HCT116 (cell line): Measurements from ENCODE around the gene CPN2. TPM values are rescaled to one million over a fixed set of nuclear protein-coding genes. Genes with fewer than 3 reads are reported as not detected.
A peak's percentile ranks its signal among the peaks of the same experiment; 100 is the strongest.

ENCODE experiments used
- ATAC-seq: fragments of 200-7000 bp; cut with Tn5 transposase; 2 replicates; pipeline ENCODE4 v1.9.1; 2020; ENCODE audit warnings: mild to moderate bottlenecking, moderate library complexity
- BruUV-seq: library from RNA; stranded (reverse); fragments of 400-500 nt; replicated peaks from 2 replicates; lab custom pipeline; 2021; lab: Mats Ljungman, UMichigan
- CTCF ChIA-PET: fragments of 300-600 bp; sonication (Branson Sonifier 250); formaldehyde crosslinking; loops from one replicate; lab custom pipeline; 2021; ENCODE audit warnings: antibody characterized with exemption; lab: Charles Lee
- POLR2A ChIA-PET: fragments of 300-600, 350-600 bp; sonication (Branson Sonifier 250); formaldehyde crosslinking; loops from one replicate; lab custom pipeline; 2021; ENCODE audit warnings: antibody characterized with exemption; lab: Charles Lee
- RAD21 ChIA-PET, 2 experiments: fragments of 300-600 bp; sonication (Branson Sonifier 250); formaldehyde crosslinking; loops; one replicate each; lab custom pipeline; 2023; ENCODE audit warnings: low total read pairs in 2 of 2; ENCODE audit not compliant: uncharacterized antibody in 2 of 2, unreplicated experiment in 2 of 2, low non-redundant PET in 1 of 2; lab: Charles Lee
- DNase-seq: peaks from one replicate; pipeline ENCODE4 v3.0.0-alpha.2; 2010; ENCODE audit warnings: low read depth, low spot score
- H2AFZ ChIP-seq: fragments of 200-600 bp; shearing (Covaris generic), sonication (generic); 2 replicates; pipeline ENCODE4 v1.6.1; 2017; ENCODE audit warnings: low read depth, mixed run types, mixed read lengths, antibody characterized with exemption, low read length; ENCODE audit not compliant: poor library complexity, severe bottlenecking
- H3K27ac ChIP-seq: 2 replicates; pipeline ENCODE4 v1.5.1; 2012; ENCODE audit warnings: low read depth, low read length
- H3K27me3 ChIP-seq: fragments of 200-600 bp; sonication (generic); 2 replicates; pipeline ENCODE4 v1.6.1; 2016; ENCODE audit warnings: mixed run types, low read length, mixed read lengths; ENCODE audit not compliant: insufficient read depth
- H3K36me3 ChIP-seq, 2 experiments: fragments of 200-500 bp in 1 of 2; fragments of 200-600 bp in 1 of 2; sonication (Bioruptor generic) in 1 of 2; sonication (generic) in 1 of 2; 2 replicates each; pipeline versions ENCODE4 v1.5.1 to v1.6.1; 2014 to 2016; ENCODE audit warnings: low read length in 2 of 2, inconsistent platforms in 1 of 2, mixed read lengths in 1 of 2, mixed run types in 1 of 2; ENCODE audit not compliant: insufficient read depth in 2 of 2, control insufficient read depth in 1 of 2
- H3K4me1 ChIP-seq, 2 experiments: fragments of 200-600 bp in 1 of 2; sonication (generic) in 1 of 2; 2 replicates each; pipeline versions ENCODE4 v1.5.1 to v1.6.1; 2012 to 2017; ENCODE audit warnings: low read length in 2 of 2, inconsistent platforms in 1 of 2, mild to moderate bottlenecking in 1 of 2, mixed read lengths in 1 of 2, mixed run types in 1 of 2, moderate library complexity in 1 of 2; ENCODE audit not compliant: insufficient read depth in 2 of 2, control insufficient read depth in 1 of 2
- H3K4me2 ChIP-seq: fragments of 200-600 bp; sonication (generic); 2 replicates; pipeline ENCODE4 v1.6.1; 2017; ENCODE audit warnings: mixed run types, low read length, mixed read lengths
- H3K4me3 ChIP-seq, 2 experiments: fragments of 200-600 bp in 1 of 2; sonication (generic) in 1 of 2; replicated peaks in 1 of 2; 2 replicates each; pipeline ENCODE4 v1.5.1; 2011 to 2016; ENCODE audit warnings: low read length in 2 of 2, control low read depth in 1 of 2, low read depth in 1 of 2, mild to moderate bottlenecking in 1 of 2, mixed read lengths in 1 of 2, mixed run types in 1 of 2
- H3K79me2 ChIP-seq: fragments of 200-600 bp; sonication (generic); 2 replicates; pipeline ENCODE4 v1.6.1; 2017; ENCODE audit warnings: mild to moderate bottlenecking, mixed run types, low read length, moderate library complexity, mixed read lengths; ENCODE audit not compliant: insufficient read depth
- H3K9ac ChIP-seq: fragments of 200-600 bp; sonication (generic); 2 replicates; pipeline ENCODE4 v1.6.1; 2016; ENCODE audit warnings: low read length, mixed read lengths
- H3K9me2 ChIP-seq: fragments of 200-600 bp; sonication (generic), shearing (Covaris generic); 2 replicates; pipeline ENCODE4 v1.6.1; 2017; ENCODE audit warnings: mixed run types, mild to moderate bottlenecking, moderate library complexity; ENCODE audit not compliant: insufficient read depth
- H3K9me3 ChIP-seq, 2 experiments: fragments of 200-500 bp in 1 of 2; fragments of 200-600 bp in 1 of 2; sonication (Bioruptor generic) in 1 of 2; sonication (generic) in 1 of 2; 2 replicates each; pipeline ENCODE4 v1.6.1; 2014 to 2017; ENCODE audit warnings: low read length in 2 of 2, mixed read lengths in 2 of 2, inconsistent platforms in 1 of 2, low read depth in 1 of 2, mild to moderate bottlenecking in 1 of 2, mixed run types in 1 of 2, moderate library complexity in 1 of 2; ENCODE audit not compliant: control insufficient read depth in 1 of 2, insufficient read depth in 1 of 2
- H4K20me1 ChIP-seq: fragments of 200-600 bp; sonication (generic), shearing (Covaris generic); 2 replicates; pipeline ENCODE4 v1.6.1; 2017; ENCODE audit warnings: mixed run types, mild to moderate bottlenecking, moderate library complexity; ENCODE audit not compliant: insufficient read depth
- EZH2phosphoT487 ChIP-seq: fragments of 200-600 bp; IDR thresholded peaks from 2 replicates; pipeline ENCODE4 v1.6.1; 2018; ENCODE audit warnings: antibody characterized with exemption, borderline replicate concordance
- JUND ChIP-seq: IDR thresholded peaks from 2 replicates; pipeline ENCODE4 v1.6.1; 2012
- POLR2AphosphoS5 ChIP-seq: IDR thresholded peaks from 2 replicates; pipeline ENCODE4 v1.6.1; 2011; ENCODE audit warnings: mild to moderate bottlenecking, low read depth, low read length, moderate library complexity
- YY1 ChIP-seq: IDR thresholded peaks from 2 replicates; pipeline ENCODE4 v1.6.1; 2011; ENCODE audit warnings: low read length, low read depth, moderate library complexity, mild to moderate bottlenecking; ENCODE audit not compliant: insufficient replicate concordance; ENCODE audit errors: extremely low read depth
- ZNF274 ChIP-seq: fragments of 200-500 bp; sonication (Bioruptor generic); IDR thresholded peaks from 2 replicates; pipeline ENCODE4 v1.6.1; 2014; ENCODE audit warnings: mild to moderate bottlenecking, low read depth, low read length, inconsistent platforms
- intact Hi-C: fragments of 100-400 bp; cut with micrococcal nuclease; formaldehyde crosslinking; loops from 2 replicates; pipeline ENCODE4 v1.10.0; 2022
- total RNA-seq: library from RNA; stranded (reverse); gene quantifications from one replicate; pipeline ENCODE4 v1.2.1, GENCODE V29; 2021; ENCODE audit not compliant: unreplicated experiment
- TF ChIP-seq, protein P1 (sequence below), 3 experiments: fragments of 200-600 bp in 1 of 3; sonication (generic) in 1 of 3; IDR thresholded peaks in 2 of 3; conservative IDR thresholded peaks in 1 of 3; 2 replicates each; pipeline ENCODE4 v1.5.1; 2012 to 2017; ENCODE audit warnings: low read depth in 2 of 3, low read length in 2 of 3, antibody characterized with exemption in 1 of 3, borderline replicate concordance in 1 of 3, control low read depth in 1 of 3, mild to moderate bottlenecking in 1 of 3, mixed read lengths in 1 of 3, mixed run types in 1 of 3, moderate library complexity in 1 of 3; ENCODE audit not compliant: insufficient read depth in 1 of 3

Gene CPN2
- total RNA-seq, 1 experiment from 2014 or later = not detected

DNA sequence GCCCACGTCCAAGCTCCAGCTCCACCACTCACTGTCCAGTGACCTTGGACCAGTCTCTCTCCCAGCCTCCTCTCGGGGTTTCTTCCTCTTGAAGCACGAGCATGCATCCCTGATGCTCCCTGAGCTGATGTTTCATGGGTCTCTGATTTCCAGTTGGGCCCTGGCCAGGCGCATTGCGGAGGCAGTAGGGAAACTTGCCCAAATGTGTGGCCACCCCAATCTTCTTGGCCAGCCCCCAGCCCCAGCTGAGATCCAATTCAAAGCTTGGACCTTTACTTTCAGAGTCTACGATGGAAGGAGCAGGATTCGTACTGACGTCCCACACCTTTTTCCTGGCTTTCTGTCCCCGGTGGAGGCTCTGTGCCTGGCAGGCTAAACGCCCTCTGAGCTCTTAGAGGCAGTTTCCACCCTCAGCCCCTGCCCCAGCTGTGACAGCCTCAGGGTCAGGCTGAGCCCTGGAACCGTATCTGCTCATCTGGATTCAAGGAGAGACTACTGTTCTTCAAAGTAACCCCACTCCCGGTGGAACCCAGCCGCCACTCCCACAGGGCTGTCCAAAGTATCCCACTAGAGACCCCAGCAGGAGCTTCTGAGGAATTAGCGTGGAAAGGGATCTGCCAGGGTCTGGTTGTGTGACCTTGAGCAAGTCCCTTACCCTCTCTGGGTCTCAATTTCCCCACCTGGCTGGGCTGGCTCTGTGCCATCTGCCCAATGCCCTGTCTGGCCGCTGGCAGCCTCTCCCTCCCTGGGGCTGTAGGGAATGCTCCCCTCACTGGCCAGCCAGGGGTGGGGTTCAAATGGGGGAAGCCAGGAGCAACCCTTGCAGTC is 37.4 kb downstream of the CPN2 start:
- intact Hi-C loops = loop anchor here (2.0 kb wide), 2 partner anchors 145 to 525 kb away; no protein-coding TSS in a partner anchor
- H3K4me3 ChIP-seq = no peak overlapping the region
- RAD21 ChIA-PET = interaction anchor here (0.7 to 3.8 kb wide), 5 partner anchors 175 to 532 kb away, joined by 3 to 30 read pairs (median 3); partner anchors contain the start of gene HES1 (in 1 of the 2)
- CTCF ChIA-PET = interaction anchor here (1.1 to 4.7 kb wide), 9 partner anchors 9 to 532 kb away, joined by 3 to 145 read pairs (median 4); no protein-coding TSS in a partner anchor
- no peaks in the 10 kb centered on the region for H3K79me2 ChIP-seq
- peak overlapping the region; percentile 2; the same call in 1 of the 2 replicates for H3K27ac ChIP-seq
- no peak overlapping the region for H3K9ac ChIP-seq
- no peak overlapping the region for H2AFZ ChIP-seq
- H3K4me2 ChIP-seq = peak overlapping the region; percentile 80
- no TSS peak for BruUV-seq
- no peaks in the 10 kb centered on the region for H4K20me1 ChIP-seq
- H3K27me3 ChIP-seq = no peaks in the 10 kb centered on the region
- no peaks in the 10 kb centered on the region for H3K36me3 ChIP-seq
- H3K9me3 ChIP-seq = no peaks in the 10 kb centered on the region
- TF ChIP-seq YY1 (no peak), JUND (no peak), EZH2phosphoT487 (no peak), ZNF274 (no peak), POLR2AphosphoS5 (no peak)
- TF ChIP-seq, protein P1, sequence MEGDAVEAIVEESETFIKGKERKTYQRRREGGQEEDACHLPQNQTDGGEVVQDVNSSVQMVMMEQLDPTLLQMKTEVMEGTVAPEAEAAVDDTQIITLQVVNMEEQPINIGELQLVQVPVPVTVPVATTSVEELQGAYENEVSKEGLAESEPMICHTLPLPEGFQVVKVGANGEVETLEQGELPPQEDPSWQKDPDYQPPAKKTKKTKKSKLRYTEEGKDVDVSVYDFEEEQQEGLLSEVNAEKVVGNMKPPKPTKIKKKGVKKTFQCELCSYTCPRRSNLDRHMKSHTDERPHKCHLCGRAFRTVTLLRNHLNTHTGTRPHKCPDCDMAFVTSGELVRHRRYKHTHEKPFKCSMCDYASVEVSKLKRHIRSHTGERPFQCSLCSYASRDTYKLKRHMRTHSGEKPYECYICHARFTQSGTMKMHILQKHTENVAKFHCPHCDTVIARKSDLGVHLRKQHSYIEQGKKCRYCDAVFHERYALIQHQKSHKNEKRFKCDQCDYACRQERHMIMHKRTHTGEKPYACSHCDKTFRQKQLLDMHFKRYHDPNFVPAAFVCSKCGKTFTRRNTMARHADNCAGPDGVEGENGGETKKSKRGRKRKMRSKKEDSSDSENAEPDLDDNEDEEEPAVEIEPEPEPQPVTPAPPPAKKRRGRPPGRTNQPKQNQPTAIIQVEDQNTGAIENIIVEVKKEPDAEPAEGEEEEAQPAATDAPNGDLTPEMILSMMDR (IDR thresholded peaks at IDR 0.05 in 2 of 3, conservative IDR thresholded peaks at IDR 0.05 in 1 of 3; ENCODE audit: borderline replicate concordance in 1 of 3, insufficient read depth in 1 of 3, low read depth in 2 of 3, low read length in 2 of 3) = peak in 2 of 3 experiments; percentile 42 to 46; a peak in 4 of 6 replicates
- TF ChIP-seq, all 23 proteins: peak for 1
- DNase-seq (no peak), ATAC-seq (peak; percentile 41)
- POLR2A ChIA-PET = interaction anchor here (0.7 kb wide), 1 partner anchor 533 kb away, joined by 3 read pairs; no protein-coding TSS in a partner anchor
- Histone ChIP-seq H3K9me2 (no peaks in the 10 kb centered on the region), H3K4me1 (peaks cover 26 to 49% of the 10 kb centered on the region in 2 experiments)
